ENCODE results near the gene DACH1. TPM values are rescaled to one million over a fixed set of nuclear protein-coding genes. Genes with fewer than 3 reads are reported as not detected.

The DACH1 gene
- total and polyA plus RNA-seq, 11 donors, result 1.2 to 3.8 (median 2.1) TPM

GRCh38 chr13:71827241-71827640, 39.8 kb downstream of the DACH1 start:
- H3K36me3 ChIP-seq, result no peaks in the 10 kb centered on the region
- no peaks in the 10 kb centered on the region for H3K27me3 ChIP-seq
- intact Hi-C loops (cut with DNase I), result no loop called here
- peaks cover 0 to 7% (median 0%) of the 10 kb centered on the region in 12 donors for H3K9me3 ChIP-seq
- ATAC-seq (no peak), DNase-seq (no peak)
- H3K4me1 ChIP-seq, result peaks cover 0 to 7% (median 0%) of the 10 kb centered on the region in 12 donors
- WGBS, 4 donors, result 92 to 95% (median 94%) methylated on average over 8 of the region's 8 CpGs
- H3K4me3 ChIP-seq, result no peak overlapping the region
- H3K27ac ChIP-seq, result no peak overlapping the region
- TF ChIP-seq, protein P1, sequence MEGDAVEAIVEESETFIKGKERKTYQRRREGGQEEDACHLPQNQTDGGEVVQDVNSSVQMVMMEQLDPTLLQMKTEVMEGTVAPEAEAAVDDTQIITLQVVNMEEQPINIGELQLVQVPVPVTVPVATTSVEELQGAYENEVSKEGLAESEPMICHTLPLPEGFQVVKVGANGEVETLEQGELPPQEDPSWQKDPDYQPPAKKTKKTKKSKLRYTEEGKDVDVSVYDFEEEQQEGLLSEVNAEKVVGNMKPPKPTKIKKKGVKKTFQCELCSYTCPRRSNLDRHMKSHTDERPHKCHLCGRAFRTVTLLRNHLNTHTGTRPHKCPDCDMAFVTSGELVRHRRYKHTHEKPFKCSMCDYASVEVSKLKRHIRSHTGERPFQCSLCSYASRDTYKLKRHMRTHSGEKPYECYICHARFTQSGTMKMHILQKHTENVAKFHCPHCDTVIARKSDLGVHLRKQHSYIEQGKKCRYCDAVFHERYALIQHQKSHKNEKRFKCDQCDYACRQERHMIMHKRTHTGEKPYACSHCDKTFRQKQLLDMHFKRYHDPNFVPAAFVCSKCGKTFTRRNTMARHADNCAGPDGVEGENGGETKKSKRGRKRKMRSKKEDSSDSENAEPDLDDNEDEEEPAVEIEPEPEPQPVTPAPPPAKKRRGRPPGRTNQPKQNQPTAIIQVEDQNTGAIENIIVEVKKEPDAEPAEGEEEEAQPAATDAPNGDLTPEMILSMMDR (IDR thresholded peaks at IDR 0.05), result no peak
- no peak for TF ChIP-seq POLR2A (IDR thresholded peaks at IDR 0.05)

DNA sequence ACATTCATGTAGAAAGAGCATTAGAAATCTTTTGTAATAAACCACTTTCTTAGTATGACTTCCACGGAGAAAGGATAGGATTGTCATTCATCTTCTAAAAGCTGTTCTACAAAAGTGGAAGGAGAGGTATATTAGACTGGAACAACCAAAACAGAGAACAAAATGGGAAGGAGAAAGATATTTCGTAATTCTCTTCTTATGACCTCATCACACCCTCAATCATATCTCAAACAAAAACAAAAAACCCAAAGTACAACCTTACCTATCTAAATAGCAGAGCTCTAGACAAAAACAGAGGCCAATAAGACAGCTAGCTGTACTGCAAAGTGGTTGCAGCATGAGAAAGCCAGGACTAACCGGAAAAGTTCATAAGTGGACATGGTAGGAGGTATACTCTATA, 46.3 kb downstream of the DACH1 start:
- no peaks in the 10 kb centered on the region for H3K36me3 ChIP-seq
- DNase-seq (no peak), ATAC-seq (no peak)
- TF ChIP-seq, protein P1 (IDR thresholded peaks at IDR 0.05), result no peak
- no peak for TF ChIP-seq POLR2A (IDR thresholded peaks at IDR 0.05)
- H3K27me3 ChIP-seq, result no peaks in the 10 kb centered on the region
- H3K4me3 ChIP-seq, result no peak overlapping the region
- 89 to 93% (median 92%) methylated on average over 3 of the region's 3 CpGs for WGBS, 4 donors
- no peak overlapping the region for H3K27ac ChIP-seq
- no peaks in the 10 kb centered on the region for H3K4me1 ChIP-seq
- intact Hi-C loops (cut with DNase I), result no loop called here
- peaks cover 0 to 6% (median 0%) of the 10 kb centered on the region in 12 donors for H3K9me3 ChIP-seq

GRCh38 chr13:71817335-71817734, 49.7 kb downstream of the DACH1 start:
- Histone ChIP-seq H3K27ac (no peak overlapping the region), H3K4me3 (no peak overlapping the region), H3K36me3 (no peaks in the 10 kb centered on the region), H3K9me3 (no peaks in the 10 kb centered on the region), H3K4me1 (no peaks in the 10 kb centered on the region), H3K27me3 (no peaks in the 10 kb centered on the region)
- intact Hi-C loops (cut with DNase I), result no loop called here
- WGBS, 4 donors, result 98 to 100% (median 100%) methylated on average over 1 of the region's 1 CpG
- no peak for ATAC-seq
- TF ChIP-seq, protein P1 (IDR thresholded peaks at IDR 0.05), result no peak
- no peak for TF ChIP-seq POLR2A (IDR thresholded peaks at IDR 0.05)
- no peak for DNase-seq

DNA sequence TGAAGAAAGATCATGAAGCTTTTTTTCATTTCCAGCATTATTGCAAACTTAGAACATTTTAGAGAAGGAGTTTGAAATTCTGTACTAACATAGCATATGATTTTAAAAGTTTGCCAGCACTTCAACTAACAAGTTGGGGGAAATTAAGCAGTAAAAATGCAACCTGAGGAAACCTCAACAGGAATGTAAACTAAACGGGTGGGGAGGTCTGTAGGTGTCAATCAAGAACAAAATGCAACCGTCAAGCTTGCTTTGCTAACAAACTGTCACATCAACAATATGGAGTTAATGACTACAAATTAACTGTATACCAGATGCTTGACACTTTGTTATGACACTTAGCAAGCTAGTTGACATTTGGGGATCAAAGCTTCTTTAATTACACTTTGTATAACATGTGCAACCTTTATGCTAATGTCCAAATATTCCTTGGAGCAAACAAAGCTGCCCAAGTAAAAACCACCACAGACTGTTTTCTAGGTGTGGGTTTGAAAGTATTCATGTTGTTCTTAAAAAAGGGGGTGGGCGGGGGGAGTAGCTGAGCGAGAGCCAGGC, 52.1 kb downstream of the DACH1 start:
- Histone ChIP-seq H3K27ac (no peak overlapping the region), H3K9me3 (no peaks in the 10 kb centered on the region), H3K36me3 (no peaks in the 10 kb centered on the region), H3K4me1 (no peaks in the 10 kb centered on the region), H3K27me3 (no peaks in the 10 kb centered on the region), H3K4me3 (no peak overlapping the region)
- DNase-seq (no peak), ATAC-seq (no peak)
- intact Hi-C loops (cut with DNase I), result no loop called here
- 70 to 81% (median 75%) methylated on average over 4 of the region's 4 CpGs for WGBS, 4 donors
- TF ChIP-seq, protein P1 (IDR thresholded peaks at IDR 0.05), result no peak
- TF ChIP-seq POLR2A (IDR thresholded peaks at IDR 0.05), result no peak
